H7 (cell line): ENCODE data around the gene MTAP. TPM values are rescaled to one million over a fixed set of nuclear protein-coding genes. Genes with fewer than 3 reads are reported as not detected.
A peak's percentile ranks its signal among the peaks of the same experiment; 100 is the strongest.
"Not testable (repeated sequence)": the region's sequence is repeated elsewhere in the genome, so short reads cannot be mapped to it uniquely, and the experiment has no call there.

Experiments
- DNase-seq: peaks from one replicate; pipeline ENCODE4 v3.0.0; 2012
- H3K27me3 ChIP-seq: 2 replicates; pipeline ENCODE4 v1.6.0; 2011; ENCODE audit warnings: mild to moderate bottlenecking, low read length; ENCODE audit not compliant: control insufficient read depth, insufficient read depth
- H3K36me3 ChIP-seq: replicated peaks from 2 replicates; pipeline ENCODE4 v1.5.1; 2011; ENCODE audit warnings: low read length; ENCODE audit not compliant: control insufficient read depth, insufficient read depth
- H3K4me3 ChIP-seq: 2 replicates; pipeline ENCODE4 v1.5.1; 2011; ENCODE audit warnings: low read depth, mild to moderate bottlenecking, control low read depth, low read length, moderate library complexity; ENCODE audit not compliant: insufficient read depth
- total RNA-seq: library from RNA; depleted of rRNA; stranded (reverse); fragments of >200 nt; shearing (Covaris generic); gene quantifications from 2 replicates; pipeline ENCODE4 v1.2.3, GENCODE V29; 2014

Gene MTAP
- total RNA-seq, 1 experiment from 2014 or later = 38.3 TPM

DNA sequence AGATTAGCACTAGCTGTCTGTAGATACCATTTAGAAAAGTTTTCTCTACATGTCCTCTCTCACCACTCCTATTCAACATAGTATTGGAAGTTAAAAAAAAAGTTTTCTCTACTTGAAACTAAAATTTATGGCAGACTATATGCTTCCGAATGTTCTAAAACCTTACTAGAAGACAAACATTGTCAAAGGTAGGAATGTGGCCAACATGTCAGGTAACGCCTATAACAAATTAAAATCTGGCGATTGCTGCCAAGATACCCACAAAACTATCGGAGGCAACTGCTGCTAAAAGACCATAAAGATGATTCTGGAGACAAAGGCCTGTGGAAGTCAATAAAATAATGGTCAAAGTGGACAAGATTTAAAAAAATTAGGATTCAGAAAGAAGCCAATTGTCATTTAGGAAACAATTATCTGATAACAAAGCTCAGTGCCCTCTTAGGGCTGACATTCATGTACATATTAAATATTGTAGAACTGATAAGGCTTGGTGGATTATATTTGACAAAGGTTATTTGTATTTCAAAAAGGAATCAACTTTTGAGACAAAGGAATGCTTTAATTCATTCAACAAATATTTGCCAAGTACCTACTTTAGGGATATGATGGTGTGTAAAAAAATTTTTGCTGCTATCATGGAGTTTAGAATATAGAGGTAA, 139.0 kb downstream of the MTAP start:
- H3K27me3 ChIP-seq = no peaks in the 10 kb centered on the region; the same call in none of the 2 replicates
- H3K36me3 ChIP-seq = no peaks in the 10 kb centered on the region
- no peak for DNase-seq
- H3K4me3 ChIP-seq = no peak overlapping the region

DNA sequence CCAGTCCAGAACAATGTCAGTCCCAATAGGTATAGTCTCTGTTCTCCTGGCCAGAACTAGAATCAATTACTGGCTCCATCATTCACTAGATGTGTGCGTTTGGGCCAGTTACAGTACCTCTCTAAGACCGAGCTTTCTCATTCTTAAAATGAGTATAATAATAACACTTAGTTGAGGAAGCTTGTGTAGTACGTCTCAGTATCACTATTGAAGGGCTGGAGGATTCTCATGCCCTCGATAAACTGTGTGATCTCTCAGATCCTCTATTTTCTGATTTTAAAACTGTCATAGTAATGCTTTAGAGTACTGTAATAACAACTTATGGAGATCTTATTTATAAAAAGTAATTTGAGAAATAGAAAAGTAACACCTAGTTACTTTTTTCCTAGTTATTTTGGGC, 141.0 kb downstream of the MTAP start:
- no peak for DNase-seq
- no peaks in the 10 kb centered on the region; the same call in none of the 2 replicates for H3K27me3 ChIP-seq
- no peak overlapping the region for H3K4me3 ChIP-seq
- H3K36me3 ChIP-seq = no peaks in the 10 kb centered on the region

DNA sequence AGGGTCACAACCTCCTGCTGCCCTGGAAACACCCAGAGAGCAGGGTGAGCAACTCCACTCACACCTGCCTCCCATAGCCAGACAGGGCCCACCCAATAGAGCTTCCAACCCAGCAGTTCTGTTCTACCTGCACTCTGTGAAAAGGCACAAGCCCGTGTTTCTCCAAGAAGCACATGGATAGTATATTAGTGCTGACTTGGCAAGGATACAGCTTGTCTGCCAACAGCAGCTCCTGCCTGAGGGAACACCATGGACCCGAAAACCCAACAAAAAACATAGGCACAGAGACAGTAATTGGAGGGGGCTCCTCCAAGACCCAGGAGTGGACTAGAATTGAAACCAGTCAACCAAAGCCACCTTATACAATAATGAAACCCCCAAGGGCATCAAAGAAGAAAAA, 143.2 kb downstream of the MTAP start:
- Histone ChIP-seq H3K27me3 (no peaks in the 10 kb centered on the region; the same call in none of the 2 replicates), H3K36me3 (no peaks in the 10 kb centered on the region), H3K4me3 (no peak overlapping the region)
- no peak for DNase-seq

DNA sequence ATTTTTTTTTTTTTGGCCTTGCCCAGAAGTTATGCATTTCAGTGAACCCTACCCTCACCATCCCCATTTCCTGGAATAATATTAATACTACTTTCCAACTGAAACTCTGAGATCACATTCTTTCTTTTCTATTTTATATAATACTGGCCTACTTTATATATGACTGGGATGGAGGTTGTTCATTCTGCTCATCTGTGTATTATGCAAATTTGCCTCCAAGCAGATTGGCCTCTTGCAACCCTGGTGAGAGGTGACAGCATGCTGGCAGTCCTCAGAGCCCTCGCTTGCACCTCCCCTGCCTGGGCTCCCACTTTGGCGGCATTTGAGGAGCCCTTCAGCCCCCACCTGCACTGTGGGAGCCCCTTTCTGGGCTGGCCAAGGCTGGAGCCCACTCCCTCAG, 156.4 kb downstream of the MTAP start:
- Histone ChIP-seq H3K27me3 (peaks cover 11% of the 10 kb centered on the region), H3K36me3 (no peaks in the 10 kb centered on the region), H3K4me3 (no peak overlapping the region)
- DNase-seq = no peak

DNA sequence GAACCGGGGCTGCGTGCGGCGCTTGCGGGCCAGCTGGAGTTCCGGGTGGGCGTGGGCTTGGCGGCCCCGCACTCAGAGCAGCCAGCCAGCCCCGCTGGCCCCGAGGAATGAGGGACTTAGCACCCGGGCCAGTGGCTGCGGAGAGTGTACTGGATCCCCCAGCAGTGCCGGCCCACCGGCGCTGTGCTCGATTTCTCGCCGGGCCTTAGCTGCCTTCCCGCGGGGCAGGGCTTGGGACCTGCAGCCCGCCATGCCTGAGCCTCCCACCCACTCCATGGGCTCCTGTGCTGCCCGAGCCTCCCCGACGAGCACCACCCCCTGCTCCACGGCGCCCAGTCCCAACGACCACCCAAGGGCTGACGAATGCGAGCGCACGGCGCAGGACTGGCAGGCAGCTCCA, 156.8 kb downstream of the MTAP start:
- not testable (repeated sequence) for H3K36me3 ChIP-seq, DNase-seq
- peak overlapping the region; percentile 2; the same call in 1 of the 2 replicates for H3K4me3 ChIP-seq
- H3K27me3 ChIP-seq = peaks cover 15% of the 10 kb centered on the region

DNA sequence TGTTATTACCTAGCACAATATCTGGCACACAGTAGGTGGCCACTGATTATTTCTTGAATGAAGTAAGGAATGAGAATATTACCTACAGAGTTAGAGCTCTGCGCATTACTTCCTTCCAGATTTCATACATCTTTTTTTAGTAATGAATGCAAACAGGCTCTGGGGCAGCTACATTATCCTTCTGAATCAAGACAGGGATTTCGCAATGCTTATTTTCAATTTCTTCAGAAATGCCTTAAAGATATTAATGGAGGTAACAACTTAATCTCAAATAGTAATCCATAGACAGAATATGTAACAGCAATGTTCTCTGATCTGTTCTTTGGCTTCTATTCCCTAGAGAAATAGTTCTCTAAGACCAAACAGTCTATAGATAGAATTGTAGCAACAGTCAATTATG, 159.1 kb downstream of the MTAP start:
- H3K27me3 ChIP-seq = peaks cover 38% of the 10 kb centered on the region
- H3K36me3 ChIP-seq = no peaks in the 10 kb centered on the region
- H3K4me3 ChIP-seq = no peak overlapping the region
- no peak for DNase-seq

DNA sequence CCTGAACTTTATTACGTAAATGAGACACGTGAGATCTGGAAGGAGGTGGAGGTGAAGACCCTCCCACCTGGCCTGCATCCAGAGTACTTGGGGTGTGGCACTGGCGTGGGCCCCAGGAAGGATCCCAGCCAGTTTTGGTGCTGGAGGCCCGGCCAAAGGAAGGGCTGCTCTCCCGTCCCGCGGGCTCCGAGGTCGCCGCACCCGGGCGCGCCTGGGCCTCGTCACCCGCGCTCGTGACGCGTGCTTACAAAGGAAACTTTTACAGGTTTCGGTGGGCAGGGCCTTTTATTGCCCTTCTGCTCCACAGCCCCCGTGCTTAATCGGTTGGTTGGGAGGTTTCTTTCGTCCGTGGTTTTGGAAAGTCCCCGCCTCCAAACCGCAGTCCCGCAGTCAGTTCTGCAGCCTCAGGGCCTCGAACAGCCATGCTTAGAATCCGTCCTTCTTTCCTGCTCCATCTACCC, 162.5 kb downstream of the MTAP start:
- peak; percentile 70 for DNase-seq
- Histone ChIP-seq H3K36me3 (no peaks in the 10 kb centered on the region), H3K27me3 (peaks cover 67% of the 10 kb centered on the region), H3K4me3 (peak overlapping the region; percentile 28)

DNA sequence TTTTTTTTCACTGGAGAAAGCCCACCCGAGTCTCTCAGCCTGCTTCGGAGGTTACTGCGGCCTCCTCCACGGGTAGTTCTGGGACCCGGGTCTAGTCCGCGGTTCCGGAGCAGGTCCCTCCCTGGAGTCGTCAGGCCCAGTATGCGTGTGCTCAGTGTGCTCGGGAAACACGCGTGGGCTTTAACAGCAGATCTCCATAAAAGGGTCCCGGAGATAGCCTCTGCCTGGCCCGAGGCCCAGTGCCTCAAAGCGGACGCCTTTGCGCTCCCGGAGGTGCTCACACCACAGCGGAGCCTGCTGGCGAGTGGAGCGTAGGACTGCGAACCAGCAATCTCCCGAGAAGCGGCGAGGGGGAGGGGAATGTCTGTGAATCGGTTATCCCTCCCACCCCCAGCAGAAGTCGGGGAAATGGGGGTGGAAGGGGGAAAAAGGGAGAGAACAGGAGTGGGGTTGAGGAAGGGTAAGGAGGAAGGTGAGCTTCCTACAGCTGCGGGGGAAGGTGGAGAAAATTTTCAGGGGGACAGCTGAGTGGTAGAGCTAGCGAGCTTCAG, 163.0 kb downstream of the MTAP start:
- H3K27me3 ChIP-seq = peaks cover 71% of the 10 kb centered on the region
- peak overlapping the region; percentile 28 for H3K4me3 ChIP-seq
- H3K36me3 ChIP-seq = no peaks in the 10 kb centered on the region
- DNase-seq = peak; percentile 85

DNA sequence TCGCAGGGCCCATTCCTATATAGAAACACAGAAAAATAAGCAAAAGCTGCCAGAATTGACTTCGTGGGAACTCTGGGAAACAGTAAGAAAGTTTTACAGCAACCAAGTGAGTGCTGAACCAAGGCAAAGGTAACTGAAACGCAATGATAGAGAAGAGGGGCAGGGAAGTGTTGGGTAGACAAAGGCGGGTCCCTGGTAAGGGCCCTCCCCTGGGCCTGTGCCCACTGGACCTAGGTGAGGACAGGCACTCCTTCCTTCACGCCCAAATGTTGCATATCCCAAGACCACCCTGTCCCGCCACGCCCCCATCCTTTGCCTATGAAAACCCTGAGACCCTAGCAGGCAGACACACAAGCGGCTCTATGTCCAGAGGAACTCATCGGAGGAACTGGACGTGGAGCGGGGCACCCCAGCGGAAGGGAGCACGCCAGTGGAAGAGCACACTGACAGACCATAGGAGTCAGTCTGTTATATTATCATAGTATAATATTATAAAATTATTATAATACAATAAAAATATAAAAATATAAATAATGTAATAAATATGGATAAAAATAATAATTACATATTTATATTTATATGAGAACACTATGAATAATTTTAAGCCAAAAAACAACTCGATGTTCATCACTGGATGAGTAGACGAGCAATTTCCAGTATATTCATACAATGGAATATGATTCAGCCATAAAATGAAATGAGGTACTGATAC, 163.9 kb downstream of the MTAP start:
- Histone ChIP-seq H3K27me3 (peaks cover 79% of the 10 kb centered on the region), H3K36me3 (no peaks in the 10 kb centered on the region), H3K4me3 (no peak overlapping the region)
- peak; percentile 49 for DNase-seq

DNA sequence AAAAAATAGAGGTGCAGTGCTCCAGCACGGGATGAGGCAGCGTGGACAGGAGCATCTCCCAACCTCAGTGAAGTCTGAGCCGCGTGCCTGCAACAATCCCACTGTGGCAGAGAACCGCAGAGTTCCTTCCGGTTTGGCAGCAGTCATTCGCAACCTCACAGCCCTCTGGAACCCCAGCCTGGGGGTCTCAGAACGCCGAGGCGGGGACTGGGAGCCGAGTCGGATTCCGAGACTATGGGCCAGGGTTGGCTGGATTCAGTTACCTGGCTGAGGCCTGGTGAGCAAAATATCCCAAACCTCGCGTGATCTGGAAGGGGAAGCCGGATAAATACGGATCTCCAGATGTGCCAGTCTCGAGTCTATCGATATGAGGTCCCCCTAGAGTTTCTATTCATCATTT, 164.7 kb downstream of the MTAP start:
- H3K36me3 ChIP-seq = no peaks in the 10 kb centered on the region
- peak; percentile 51 for DNase-seq
- H3K27me3 ChIP-seq = peaks cover 88% of the 10 kb centered on the region
- no peak overlapping the region for H3K4me3 ChIP-seq

DNA sequence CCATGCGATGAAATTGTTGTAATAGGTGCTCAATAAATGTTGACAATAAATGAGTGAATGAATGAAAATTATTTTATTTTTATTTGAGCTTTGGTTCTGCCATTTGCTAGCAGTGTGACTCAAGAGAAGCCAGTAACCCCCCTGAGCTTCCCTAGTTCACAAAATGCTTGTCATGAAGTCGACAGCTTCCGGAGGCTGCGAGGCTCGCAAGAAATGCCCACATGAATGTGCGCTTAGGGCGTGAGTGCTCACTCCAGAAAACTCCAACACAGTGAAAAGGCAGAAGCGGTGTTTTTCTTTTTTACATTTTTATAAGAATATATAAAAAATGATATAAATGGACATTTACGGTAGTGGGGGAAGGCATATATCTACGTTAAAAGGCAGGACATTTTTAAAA, 165.3 kb downstream of the MTAP start:
- peak; percentile 25 for DNase-seq
- H3K4me3 ChIP-seq = no peak overlapping the region
- H3K36me3 ChIP-seq = no peaks in the 10 kb centered on the region
- peaks cover 92% of the 10 kb centered on the region for H3K27me3 ChIP-seq

DNA sequence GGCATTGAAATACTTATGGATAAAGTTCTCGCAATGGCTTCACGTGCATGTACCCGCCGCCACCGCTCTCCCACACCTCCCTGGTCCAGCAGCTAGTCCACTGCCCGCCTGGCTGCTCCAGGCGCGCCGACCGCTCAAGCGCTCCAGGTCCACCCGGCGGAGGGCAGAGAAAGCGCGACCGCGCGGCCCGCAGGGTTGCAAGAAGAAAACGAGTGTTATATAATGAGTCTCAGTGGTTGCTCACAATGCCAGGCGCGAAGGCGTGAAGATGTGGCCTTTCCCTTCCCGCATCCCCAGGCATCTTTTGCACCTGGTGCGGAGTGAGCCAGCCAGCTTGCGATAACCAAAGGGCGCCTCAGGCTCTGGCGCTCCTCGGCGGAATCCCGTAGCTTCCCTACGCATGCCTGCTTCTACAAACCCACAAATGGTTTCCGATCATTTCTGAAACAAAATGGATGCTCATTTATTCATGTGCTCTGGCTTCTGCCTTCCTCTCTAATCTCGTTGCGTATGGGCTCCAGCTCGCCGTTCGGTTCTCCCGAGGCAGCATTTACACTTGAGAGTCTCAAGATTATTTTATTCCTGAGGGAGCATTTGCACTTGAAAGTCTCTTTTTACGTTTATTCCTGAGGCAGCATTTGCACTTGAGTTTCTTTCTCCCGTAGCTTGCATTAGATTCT, 166.0 kb downstream of the MTAP start:
- peaks cover 97% of the 10 kb centered on the region for H3K27me3 ChIP-seq
- peak; percentile 71 for DNase-seq
- no peak overlapping the region for H3K4me3 ChIP-seq
- no peaks in the 10 kb centered on the region for H3K36me3 ChIP-seq

DNA sequence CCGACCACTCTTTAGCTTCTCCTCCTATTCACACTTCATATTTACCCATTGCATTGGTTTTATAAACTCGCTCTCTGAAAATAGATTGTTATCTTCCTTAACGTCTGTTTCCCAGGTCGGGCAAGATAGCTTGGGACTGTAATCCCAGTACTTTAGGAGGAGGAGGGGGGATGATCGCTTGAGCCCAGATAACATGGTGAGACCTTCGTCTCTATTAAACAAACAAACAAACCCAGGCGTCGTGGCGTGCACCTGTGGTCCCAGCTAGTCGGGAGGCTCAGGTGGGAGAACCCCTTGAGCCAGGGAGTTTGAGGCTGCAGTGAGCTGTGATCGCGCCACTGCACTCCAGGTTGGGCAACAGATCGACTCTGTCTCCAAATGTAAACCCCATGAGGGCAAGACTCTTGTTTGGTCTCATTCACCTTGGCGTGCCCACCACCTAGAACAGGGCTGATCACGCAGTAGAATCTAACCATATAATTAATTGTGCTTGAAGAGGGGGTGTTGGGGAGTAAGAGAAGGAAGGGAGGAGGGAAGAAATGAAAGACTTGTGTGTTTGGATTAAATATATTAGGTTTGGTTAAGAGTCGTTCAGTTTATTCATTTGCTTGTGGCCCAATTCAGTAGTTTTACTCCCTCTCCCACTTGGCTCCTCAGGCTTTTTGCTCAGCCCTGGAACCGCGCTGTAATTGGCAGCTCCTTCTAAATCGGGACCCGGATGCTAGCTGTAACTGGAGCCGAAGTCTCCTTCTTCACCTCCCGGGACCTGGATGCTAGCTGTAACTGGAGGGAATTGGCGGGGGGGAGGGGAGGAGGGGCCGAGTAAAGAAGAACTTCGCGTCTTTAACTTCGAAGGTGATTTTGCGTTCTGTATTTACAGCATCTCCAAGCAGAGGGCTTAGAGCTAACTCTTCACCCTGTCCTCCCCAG, 166.8 kb downstream of the MTAP start:
- Histone ChIP-seq H3K4me3 (no peak overlapping the region), H3K27me3 (peaks cover 100% of the 10 kb centered on the region), H3K36me3 (no peaks in the 10 kb centered on the region)
- peak; percentile 80 for DNase-seq
